Measurements from ENCODE around the gene TFCP2.

TFCP2 gene

GRCh38 chr12:51156245-51156765, 16.6 kb downstream of the TFCP2 start:
- ATAC-seq (no peak), DNase-seq (no peak)

GRCh38 chr12:51152953-51153352, 20.0 kb downstream of the TFCP2 start:
- no peak for ATAC-seq

GRCh38 chr12:51150777-51151176, 22.2 kb downstream of the TFCP2 start:
- DNase-seq (no peak), ATAC-seq (no peak)

More at GRCh38 chr12:51152953-51153352, 20.0 kb downstream of the TFCP2 start:
- DNase-seq, result no peak

GRCh38 chr12:51147309-51147708, 25.6 kb downstream of the TFCP2 start:
- DNase-seq (no peak), ATAC-seq (no peak)

GRCh38 chr12:51139292-51139844, 33.6 kb downstream of the TFCP2 start:
- ATAC-seq (no peak), DNase-seq (no peak)

- ATAC-seq, result no peak
Observed at GRCh38 chr12:51132693-51133092, 40.2 kb downstream of the TFCP2 start.

GRCh38 chr12:51131745-51132521, 41.0 kb downstream of the TFCP2 start:
- DNase-seq (no peak), ATAC-seq (no peak)

More at GRCh38 chr12:51132693-51133092, 40.2 kb downstream of the TFCP2 start:
- no peak for DNase-seq

- no peak for ATAC-seq
Observed at GRCh38 chr12:51128919-51129318, 44.0 kb downstream of the TFCP2 start.

GRCh38 chr12:51127050-51127729, 45.7 kb downstream of the TFCP2 start:
- DNase-seq (no peak), ATAC-seq (no peak)

More at GRCh38 chr12:51128919-51129318, 44.0 kb downstream of the TFCP2 start:
- no peak for DNase-seq

GRCh38 chr12:51126297-51126696, 46.6 kb downstream of the TFCP2 start:
- DNase-seq, result no peak
- ATAC-seq, result no peak

GRCh38 chr12:51124504-51124903, 48.4 kb downstream of the TFCP2 start:
- ATAC-seq (no peak), DNase-seq (no peak)

- ATAC-seq, result no peak
- no peak for DNase-seq
Observed at GRCh38 chr12:51122844-51123243, 50.1 kb downstream of the TFCP2 start.

GRCh38 chr12:51118706-51119105, 54.2 kb downstream of the TFCP2 start:
- DNase-seq (no peak), ATAC-seq (no peak)

GRCh38 chr12:51115533-51115932, 57.4 kb downstream of the TFCP2 start:
- no peak for ATAC-seq
- DNase-seq, result no peak

- DNase-seq (no peak), ATAC-seq (no peak)
Observed at GRCh38 chr12:51108136-51108535, 64.8 kb downstream of the TFCP2 start.

GRCh38 chr12:51103977-51104376, 69.0 kb downstream of the TFCP2 start:
- ATAC-seq (no peak), DNase-seq (no peak)

GRCh38 chr12:51098611-51099010, 74.3 kb downstream of the TFCP2 start:
- DNase-seq (no peak), ATAC-seq (no peak)

- no peak for DNase-seq
Observed at GRCh38 chr12:51090705-51091229, 82.2 kb downstream of the TFCP2 start.

GRCh38 chr12:51087818-51088217, 85.1 kb downstream of the TFCP2 start:
- ATAC-seq (peak; percentile 32), DNase-seq (peak; percentile 10)

More at GRCh38 chr12:51090705-51091229, 82.2 kb downstream of the TFCP2 start:
- ATAC-seq, result no peak

GRCh38 chr12:51086933-51087332, 86.0 kb downstream of the TFCP2 start:
- ATAC-seq (no peak), DNase-seq (no peak)

GRCh38 chr12:51085757-51086156, 87.2 kb downstream of the TFCP2 start:
- no peak for ATAC-seq
- DNase-seq, result no peak

GRCh38 chr12:51083126-51083833, 89.7 kb downstream of the TFCP2 start, which contains the start of gene CSRNP2:
TSS of gene CSRNP2 (minus strand) at chr12:51083596. CDS start at chr12:51076561, 7,035 bp downstream.
- peak; percentile 95 for DNase-seq
- peak; percentile 99 for ATAC-seq
